Right atrium auricular region (tissue), 2 donors: ENCODE results near the gene FAAH2. TPM values are rescaled to one million over a fixed set of nuclear protein-coding genes. Genes with fewer than 3 reads are reported as not detected.

Experiments used
- DNase-seq: peaks from one replicate; pipeline ENCODE4 v3.0.0-alpha.2; 2019; ENCODE audit warnings: low spot score
- H3K27ac ChIP-seq, 2 donors: fragments of 200-600 bp; sonication (generic); 1 replicate in 1 of 2; 2 replicates in 1 of 2; pipeline ENCODE4 v1.5.1; 2016 to 2019
- H3K27me3 ChIP-seq, 2 donors: fragments of 200-600 bp; sonication (generic); one replicate each; pipeline versions ENCODE4 v1.5.1 to v1.6.0; 2017 to 2019
- H3K36me3 ChIP-seq: fragments of 200-600 bp; sonication (generic); one replicate; pipeline ENCODE4 v1.5.1; 2016
- H3K4me1 ChIP-seq, 2 donors: fragments of 200-600 bp; sonication (generic); one replicate each; pipeline versions ENCODE4 v1.5.1 to v1.6.0; 2017 to 2019
- H3K4me3 ChIP-seq, 2 donors: fragments of 200-600 bp; sonication (generic); 1 replicate in 1 of 2; 2 replicates in 1 of 2; pipeline ENCODE4 v1.5.1; 2017 to 2019; ENCODE audit warnings: mild to moderate bottlenecking in 1 of 2, moderate library complexity in 1 of 2
- H3K9me3 ChIP-seq, 2 donors: fragments of 200-600 bp; sonication (generic); one replicate each; pipeline ENCODE4 v1.5.1; 2019
- total RNA-seq, 2 donors: library from RNA; depleted of rRNA; stranded (reverse); fragments of >200 nt; gene quantifications; one replicate each; pipeline ENCODE4 v1.1.0, GENCODE V29; 2016
- TF ChIP-seq, protein P1 (sequence below), 2 donors: fragments of 200-600 bp; sonication (generic); IDR thresholded peaks; one replicate each; pipeline ENCODE4 v1.5.1; 2019; ENCODE audit warnings: antibody characterized with exemption in 2 of 2

Gene FAAH2
- total RNA-seq, 2 donors from 2014 or later = 0.44 to 1.5 TPM

- DNase-seq = no peak
- Histone ChIP-seq H3K4me3 (no peak overlapping the region), H3K9me3 (no peaks in the 10 kb centered on the region), H3K27me3 (no peaks in the 10 kb centered on the region), H3K27ac (no peak overlapping the region), H3K36me3 (no peaks in the 10 kb centered on the region), H3K4me1 (no peaks in the 10 kb centered on the region)
- TF ChIP-seq, protein P1, sequence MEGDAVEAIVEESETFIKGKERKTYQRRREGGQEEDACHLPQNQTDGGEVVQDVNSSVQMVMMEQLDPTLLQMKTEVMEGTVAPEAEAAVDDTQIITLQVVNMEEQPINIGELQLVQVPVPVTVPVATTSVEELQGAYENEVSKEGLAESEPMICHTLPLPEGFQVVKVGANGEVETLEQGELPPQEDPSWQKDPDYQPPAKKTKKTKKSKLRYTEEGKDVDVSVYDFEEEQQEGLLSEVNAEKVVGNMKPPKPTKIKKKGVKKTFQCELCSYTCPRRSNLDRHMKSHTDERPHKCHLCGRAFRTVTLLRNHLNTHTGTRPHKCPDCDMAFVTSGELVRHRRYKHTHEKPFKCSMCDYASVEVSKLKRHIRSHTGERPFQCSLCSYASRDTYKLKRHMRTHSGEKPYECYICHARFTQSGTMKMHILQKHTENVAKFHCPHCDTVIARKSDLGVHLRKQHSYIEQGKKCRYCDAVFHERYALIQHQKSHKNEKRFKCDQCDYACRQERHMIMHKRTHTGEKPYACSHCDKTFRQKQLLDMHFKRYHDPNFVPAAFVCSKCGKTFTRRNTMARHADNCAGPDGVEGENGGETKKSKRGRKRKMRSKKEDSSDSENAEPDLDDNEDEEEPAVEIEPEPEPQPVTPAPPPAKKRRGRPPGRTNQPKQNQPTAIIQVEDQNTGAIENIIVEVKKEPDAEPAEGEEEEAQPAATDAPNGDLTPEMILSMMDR (IDR thresholded peaks at IDR 0.05) = no peak
Measured at GRCh38 chrX:57528670-57529255, 242.3 kb downstream of the FAAH2 start.

Other genes with a start within 250 kb of the FAAH2 start
- 1 to 10 TPM; 5.7 TPM for gene SPIN2B, start 165.2 kb upstream of the FAAH2 start, total RNA-seq
- gene SPIN2A, start 149.3 kb upstream of the FAAH2 start, total RNA-seq = under 1 TPM in 1 of 2 donors, not detected in 1; 0.12 TPM